Upper lobe of left lung (tissue), 6 donors: ENCODE data around the gene SZT2. TPM values are rescaled to one million over a fixed set of nuclear protein-coding genes. Genes with fewer than 3 reads are reported as not detected.
"Not testable (repeated sequence)": the region's sequence is repeated elsewhere in the genome, so short reads cannot be mapped to it uniquely, and the experiment has no call there.

ENCODE experiments used
- ATAC-seq, 2 donors: fragments of 200-7000 bp; cut with Tn5 transposase; one replicate each; pipeline ENCODE4 v1.9.1; 2022; ENCODE audit warnings: mild to moderate bottlenecking in 2 of 2, moderate library complexity in 2 of 2; ENCODE audit not compliant: low FRiP score in 2 of 2
- DNase-seq, 2 donors: peaks; one replicate each; pipeline ENCODE4 v3.0.0-alpha.2; 2019 to 2020
- H3K27ac ChIP-seq, 4 donors: fragments of 200-600 bp; sonication (generic); one replicate each; pipeline ENCODE4 v1.5.1; 2016 to 2019
- H3K27me3 ChIP-seq, 4 donors: fragments of 200-600 bp; sonication (generic); one replicate each; pipeline ENCODE4 v1.5.1; 2017 to 2019
- H3K36me3 ChIP-seq, 4 donors: fragments of 200-600 bp; sonication (generic); one replicate each; pipeline ENCODE4 v1.5.1; 2016 to 2019
- H3K4me1 ChIP-seq, 4 donors: fragments of 200-600 bp; sonication (generic); one replicate each; pipeline ENCODE4 v1.5.1; 2018 to 2019
- H3K4me3 ChIP-seq, 4 donors: fragments of 200-600 bp; sonication (generic); one replicate each; pipeline ENCODE4 v1.5.1; 2017 to 2019; ENCODE audit warnings: mild to moderate bottlenecking in 2 of 4, moderate library complexity in 1 of 4
- H3K9me3 ChIP-seq, 4 donors: fragments of 200-600 bp; sonication (generic); one replicate each; pipeline ENCODE4 v1.5.1; 2018 to 2019
- EP300 ChIP-seq, 4 donors: sonication (generic); formaldehyde crosslinking; IDR thresholded peaks; one replicate each; pipeline ENCODE4 v1.5.1; 2017; ENCODE audit warnings: antibody characterized with exemption in 4 of 4, control low read depth in 2 of 4
- POLR2A ChIP-seq, 4 donors: fragments of 450-650 bp; IDR thresholded peaks; one replicate each; pipeline ENCODE4 v1.5.1; 2016 to 2017; ENCODE audit warnings: antibody characterized with exemption in 4 of 4, mild to moderate bottlenecking in 2 of 4
- POLR2AphosphoS5 ChIP-seq, 2 donors: sonication (generic); formaldehyde crosslinking; IDR thresholded peaks; one replicate each; pipeline ENCODE4 v1.5.1; 2017; ENCODE audit warnings: antibody characterized with exemption in 2 of 2
- WGBS, 2 donors: methylation state at CpG; one replicate each; pipeline ENCODE4 v1.1.5; 2017 to 2018; 5-methylcytosine and 5-hydroxymethylcytosine counted together
- total RNA-seq, 6 donors: library from RNA; depleted of rRNA in 4 of 6; stranded (reverse); fragments of >200 nt in 4 of 6; gene quantifications; one replicate each; pipeline versions ENCODE4 v1.1.0 to v1.2.1, GENCODE V29; 2016 to 2021
- TF ChIP-seq, protein P1 (sequence below), 6 experiments: fragments of 450-650 bp in 4 of 6; fragments of 200-600 bp in 2 of 6; sonication (generic) in 2 of 6; IDR thresholded peaks; one replicate each; pipeline ENCODE4 v1.5.1; 2016 to 2019; ENCODE audit warnings: antibody characterized with exemption in 6 of 6
- donor health status: DM: no; HTN: no; CAD: no; lungs with moderate emphysema.
- donor health status: DM: no; HTN: yes; CAD: no; lungs with severe emphysema.

SZT2 gene
- total RNA-seq, 6 donors from 2014 or later = 33.3 to 184 (median 57.0) TPM

DNA sequence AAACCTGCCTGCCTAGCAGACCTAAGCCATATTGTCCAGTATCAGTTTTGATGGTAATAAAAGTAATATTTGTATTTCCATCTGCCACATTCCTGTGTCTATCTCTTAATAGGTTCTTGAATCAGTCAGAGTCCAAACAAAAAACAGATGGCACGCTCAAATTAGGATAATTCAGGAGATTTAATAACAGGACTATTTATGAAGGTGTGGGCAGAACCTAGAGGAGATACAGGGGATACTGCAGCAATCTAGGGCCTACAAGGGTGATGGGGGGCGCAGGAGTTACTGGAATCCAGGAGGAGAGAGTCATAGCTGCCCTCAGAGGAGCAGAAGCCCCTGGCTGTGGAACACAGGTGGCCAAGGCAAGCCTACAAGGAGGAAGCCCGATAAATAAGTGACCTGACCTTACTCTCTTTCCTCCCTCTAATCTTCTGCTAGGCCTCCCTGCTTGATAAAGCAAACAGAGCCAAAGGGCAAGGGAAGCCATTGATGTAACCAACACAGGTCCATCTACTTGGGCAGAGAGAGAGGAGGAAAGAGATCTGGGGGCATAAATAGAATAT lies 75.9 kb downstream of the SZT2 start:
- H3K27ac ChIP-seq = no peak overlapping the region
- 79 to 80% methylated on average over 3 of the region's 3 CpGs for WGBS, 2 donors
- no peaks in the 10 kb centered on the region for H3K4me1 ChIP-seq
- no peaks in the 10 kb centered on the region for H3K36me3 ChIP-seq
- no peaks in the 10 kb centered on the region for H3K9me3 ChIP-seq
- H3K4me3 ChIP-seq = no peak overlapping the region
- DNase-seq = no peak
- no peaks in the 10 kb centered on the region for H3K27me3 ChIP-seq
- no peak for ATAC-seq
- TF ChIP-seq EP300 (IDR thresholded peaks at IDR 0.05) = no peak
- TF ChIP-seq, protein P1, sequence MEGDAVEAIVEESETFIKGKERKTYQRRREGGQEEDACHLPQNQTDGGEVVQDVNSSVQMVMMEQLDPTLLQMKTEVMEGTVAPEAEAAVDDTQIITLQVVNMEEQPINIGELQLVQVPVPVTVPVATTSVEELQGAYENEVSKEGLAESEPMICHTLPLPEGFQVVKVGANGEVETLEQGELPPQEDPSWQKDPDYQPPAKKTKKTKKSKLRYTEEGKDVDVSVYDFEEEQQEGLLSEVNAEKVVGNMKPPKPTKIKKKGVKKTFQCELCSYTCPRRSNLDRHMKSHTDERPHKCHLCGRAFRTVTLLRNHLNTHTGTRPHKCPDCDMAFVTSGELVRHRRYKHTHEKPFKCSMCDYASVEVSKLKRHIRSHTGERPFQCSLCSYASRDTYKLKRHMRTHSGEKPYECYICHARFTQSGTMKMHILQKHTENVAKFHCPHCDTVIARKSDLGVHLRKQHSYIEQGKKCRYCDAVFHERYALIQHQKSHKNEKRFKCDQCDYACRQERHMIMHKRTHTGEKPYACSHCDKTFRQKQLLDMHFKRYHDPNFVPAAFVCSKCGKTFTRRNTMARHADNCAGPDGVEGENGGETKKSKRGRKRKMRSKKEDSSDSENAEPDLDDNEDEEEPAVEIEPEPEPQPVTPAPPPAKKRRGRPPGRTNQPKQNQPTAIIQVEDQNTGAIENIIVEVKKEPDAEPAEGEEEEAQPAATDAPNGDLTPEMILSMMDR (IDR thresholded peaks at IDR 0.05) = no peak
- TF ChIP-seq POLR2A (IDR thresholded peaks at IDR 0.05) = no peak
- TF ChIP-seq POLR2AphosphoS5 (IDR thresholded peaks at IDR 0.05) = no peak

DNA sequence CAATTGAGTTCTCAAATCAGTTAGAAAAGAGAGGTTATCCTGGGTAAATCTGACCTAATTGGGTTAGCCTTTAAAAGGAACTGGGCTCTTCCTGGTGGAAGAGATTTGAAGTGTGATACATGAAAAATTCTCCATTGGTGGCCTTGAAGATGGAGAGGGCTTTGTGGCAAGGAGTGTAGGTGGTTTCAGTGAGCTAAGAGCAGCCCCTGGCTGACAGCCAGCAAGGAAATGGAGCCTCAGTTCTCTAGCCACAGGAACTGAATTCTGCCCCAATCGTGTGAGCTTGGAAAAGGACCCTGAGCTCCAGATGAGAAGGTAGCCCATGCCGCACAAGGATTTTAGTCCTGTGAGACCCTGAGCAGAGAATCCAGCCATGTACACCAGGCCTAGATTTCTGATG lies 76.7 kb downstream of the SZT2 start:
- ATAC-seq = no peak
- H3K27ac ChIP-seq = no peak overlapping the region

DNA sequence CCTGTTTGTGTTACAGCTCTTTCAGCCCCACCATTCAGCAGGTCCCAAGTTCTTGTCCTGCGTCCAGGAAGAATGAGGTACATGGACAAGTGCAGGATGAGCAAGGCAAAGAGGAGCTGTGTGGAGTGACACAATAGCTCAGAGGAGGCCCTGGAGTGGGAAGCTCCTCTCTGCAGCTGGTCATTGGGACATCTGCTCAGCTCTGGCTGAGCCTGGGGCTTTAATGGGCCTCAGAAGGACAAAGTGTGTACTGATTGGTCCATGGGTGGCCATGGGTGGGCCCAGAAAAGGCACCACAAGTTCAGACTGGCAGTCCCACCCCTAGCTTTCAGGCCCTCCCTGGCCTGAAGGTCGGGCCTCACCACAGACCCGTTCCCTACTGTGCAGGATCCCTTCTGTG lies 78.7 kb downstream of the SZT2 start:
- DNase-seq (no peak), ATAC-seq (no peak)
- Histone ChIP-seq H3K4me1 (no peaks in the 10 kb centered on the region), H3K36me3 (no peaks in the 10 kb centered on the region), H3K27me3 (no peaks in the 10 kb centered on the region), H3K9me3 (no peaks in the 10 kb centered on the region), H3K4me3 (no peak overlapping the region), H3K27ac (no peak overlapping the region)
- WGBS, 2 donors = 89 to 100% methylated on average over 1 to 3 of the region's 3 CpGs
- TF ChIP-seq POLR2A (IDR thresholded peaks at IDR 0.05) (no peak), POLR2AphosphoS5 (IDR thresholded peaks at IDR 0.05) (no peak), EP300 (IDR thresholded peaks at IDR 0.05) (no peak)
- TF ChIP-seq, protein P1 (IDR thresholded peaks at IDR 0.05) = no peak

More for the DNA sequence above, 76.7 kb downstream of the SZT2 start:
- H3K27me3 ChIP-seq = no peaks in the 10 kb centered on the region
- DNase-seq = no peak
- no peaks in the 10 kb centered on the region for H3K36me3 ChIP-seq
- 45 to 46% methylated on average over 2 of the region's 2 CpGs for WGBS, 2 donors
- no peaks in the 10 kb centered on the region for H3K9me3 ChIP-seq
- no peaks in the 10 kb centered on the region for H3K4me1 ChIP-seq
- TF ChIP-seq EP300 (IDR thresholded peaks at IDR 0.05) = no peak
- TF ChIP-seq, protein P1 (IDR thresholded peaks at IDR 0.05) = no peak
- no peak for TF ChIP-seq POLR2AphosphoS5 (IDR thresholded peaks at IDR 0.05)
- no peak for TF ChIP-seq POLR2A (IDR thresholded peaks at IDR 0.05)
- H3K4me3 ChIP-seq = no peak overlapping the region

DNA sequence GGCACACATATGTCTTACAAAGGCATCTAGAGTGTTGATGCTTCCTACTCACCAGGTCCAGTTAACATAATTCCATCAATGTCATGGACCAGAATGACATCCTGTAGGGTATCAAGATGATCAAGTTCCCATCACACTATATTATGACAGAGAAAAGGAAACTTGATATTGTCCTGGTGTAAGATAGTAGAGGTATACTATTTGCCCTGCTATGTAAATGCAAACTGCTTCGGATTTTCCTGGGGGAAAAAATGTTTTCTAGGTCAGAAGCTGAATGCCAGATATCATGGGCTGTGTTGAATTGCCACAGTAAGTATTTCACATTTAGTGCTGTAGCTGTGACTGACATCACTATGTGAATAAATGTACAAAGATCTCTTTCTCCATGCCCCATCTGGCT lies 80.2 kb downstream of the SZT2 start:
- WGBS, 2 donors = 81 to 92% methylated on average over 1 of the region's 1 CpG
- Histone ChIP-seq H3K36me3 (no peaks in the 10 kb centered on the region), H3K27ac (no peak overlapping the region), H3K9me3 (no peaks in the 10 kb centered on the region), H3K27me3 (no peaks in the 10 kb centered on the region), H3K4me3 (no peak overlapping the region), H3K4me1 (no peaks in the 10 kb centered on the region)
- no peak for DNase-seq
- TF ChIP-seq, protein P1 (IDR thresholded peaks at IDR 0.05) = no peak
- TF ChIP-seq EP300 (IDR thresholded peaks at IDR 0.05) (no peak), POLR2A (IDR thresholded peaks at IDR 0.05) (no peak), POLR2AphosphoS5 (IDR thresholded peaks at IDR 0.05) (no peak)
- no peak for ATAC-seq

DNA sequence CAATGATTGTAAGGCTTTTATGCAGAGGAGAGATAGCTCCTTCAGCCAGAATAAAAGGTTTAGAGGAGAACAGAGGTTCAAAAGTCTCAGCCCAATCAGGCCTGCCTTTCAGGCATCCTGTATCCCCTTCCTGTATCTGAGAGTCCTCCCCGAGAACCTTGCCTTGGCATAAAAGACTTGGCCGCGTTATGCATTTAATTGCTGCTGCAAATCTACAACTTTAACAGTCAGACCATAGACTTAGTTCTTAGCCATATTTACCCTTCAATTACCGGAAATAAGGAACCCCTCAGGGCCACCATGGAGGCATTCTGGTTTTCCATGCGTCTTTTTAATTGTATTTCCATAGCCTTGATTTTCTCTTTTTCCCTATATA lies 82.4 kb downstream of the SZT2 start:
- H3K27me3 ChIP-seq = no peaks in the 10 kb centered on the region
- no peak overlapping the region for H3K27ac ChIP-seq
- H3K4me1 ChIP-seq = peaks cover 0 to 2% (median 0%) of the 10 kb centered on the region in 4 donors
- H3K36me3 ChIP-seq = no peaks in the 10 kb centered on the region
- TF ChIP-seq, protein P1 (IDR thresholded peaks at IDR 0.05) = no peak
- TF ChIP-seq POLR2A (IDR thresholded peaks at IDR 0.05) (no peak), EP300 (IDR thresholded peaks at IDR 0.05) (no peak), POLR2AphosphoS5 (IDR thresholded peaks at IDR 0.05) (no peak)
- no peak overlapping the region for H3K4me3 ChIP-seq
- no peaks in the 10 kb centered on the region for H3K9me3 ChIP-seq
- DNase-seq (no peak), ATAC-seq (no peak)
- whole genome bisulfite sequencing, 2 donors = 93 to 94% methylated on average over 5 of the region's 5 CpGs

DNA sequence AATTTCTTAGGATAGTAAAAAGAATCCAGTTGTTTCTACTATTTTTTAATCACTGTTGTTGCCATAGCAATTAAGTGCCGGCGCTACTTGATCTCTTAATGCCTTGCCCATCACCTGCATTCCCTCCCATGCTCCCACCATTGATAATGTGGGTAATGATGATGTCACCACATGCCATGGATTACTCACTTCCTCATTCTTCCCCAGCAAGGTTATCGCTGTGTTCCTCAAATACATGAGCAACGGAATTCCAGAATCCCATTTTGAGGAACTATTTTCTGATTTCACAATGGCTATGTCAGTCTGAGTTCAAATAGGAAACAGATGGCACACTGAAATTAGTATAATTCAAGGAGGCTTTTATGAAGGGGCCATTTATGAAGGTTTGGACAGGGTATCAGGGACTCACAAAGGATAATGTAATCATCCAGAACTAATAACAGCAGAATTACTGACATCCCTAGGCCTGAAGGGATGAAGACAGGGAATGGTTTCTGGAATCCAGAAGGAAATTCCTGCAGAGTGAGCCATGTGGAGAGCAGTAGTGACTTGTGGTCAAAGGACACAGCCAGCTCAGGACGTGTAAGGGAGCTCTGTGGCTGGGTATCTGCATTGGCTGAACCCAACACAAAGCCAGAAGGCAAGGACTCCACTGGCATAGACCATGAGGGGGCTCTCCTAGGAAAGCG lies 82.9 kb downstream of the SZT2 start:
- WGBS, 2 donors = 52 to 63% methylated on average over 6 of the region's 6 CpGs
- not testable (repeated sequence) for H3K9me3 ChIP-seq, DNase-seq, H3K27ac ChIP-seq, H3K36me3 ChIP-seq, H3K27me3 ChIP-seq, H3K4me3 ChIP-seq, H3K4me1 ChIP-seq
- ATAC-seq = peak in 1 of 2 donors; percentile 80
